Osteocyte (in vitro differentiated cells): Measurements from ENCODE around the gene HMG20A. TPM values are rescaled to one million over a fixed set of nuclear protein-coding genes. Genes with fewer than 3 reads are reported as not detected.

Source experiments
- DNase-seq: peaks from one replicate; pipeline ENCODE4 v3.0.0; 2021; ENCODE audit warnings: mixed read lengths; ENCODE audit not compliant: unreplicated experiment; ENCODE audit errors: extremely low spot score
- H3K27ac Mint-ChIP-seq: one replicate; pipeline ENCODE4 v1.8.0; 2021; ENCODE audit warnings: mild to moderate bottlenecking, mixed read lengths; ENCODE audit not compliant: unreplicated experiment
- H3K27me3 Mint-ChIP-seq: one replicate; pipeline ENCODE4 v1.8.0; 2021; ENCODE audit warnings: mixed read lengths; ENCODE audit not compliant: unreplicated experiment
- H3K36me3 Mint-ChIP-seq: one replicate; pipeline ENCODE4 v1.8.0; 2021; ENCODE audit warnings: mixed read lengths; ENCODE audit not compliant: unreplicated experiment
- H3K4me1 Mint-ChIP-seq: one replicate; pipeline ENCODE4 v1.8.0; 2021; ENCODE audit warnings: mixed read lengths; ENCODE audit not compliant: unreplicated experiment
- H3K4me3 Mint-ChIP-seq: one replicate; pipeline ENCODE4 v1.8.0; 2021; ENCODE audit warnings: mild to moderate bottlenecking, moderate library complexity, mixed read lengths; ENCODE audit not compliant: unreplicated experiment
- H3K9me3 Mint-ChIP-seq: one replicate; pipeline ENCODE4 v1.8.0; 2021; ENCODE audit warnings: mixed read lengths; ENCODE audit not compliant: unreplicated experiment
- total RNA-seq: library from RNA; stranded (reverse); gene quantifications from 2 replicates; pipeline ENCODE4 v1.2.1, GENCODE V29; 2021
- TF ChIP-seq, protein P1 (sequence below): fragments of 200-600 bp; sonication (generic); IDR thresholded peaks from 2 replicates; pipeline ENCODE4 v1.5.0; 2021; ENCODE audit warnings: antibody characterized with exemption, mild to moderate bottlenecking, moderate library complexity

Gene HMG20A
- total RNA-seq, 1 donor from 2014 or later, result 49.5 TPM

- DNase-seq, result no peak
- TF ChIP-seq, protein P1, sequence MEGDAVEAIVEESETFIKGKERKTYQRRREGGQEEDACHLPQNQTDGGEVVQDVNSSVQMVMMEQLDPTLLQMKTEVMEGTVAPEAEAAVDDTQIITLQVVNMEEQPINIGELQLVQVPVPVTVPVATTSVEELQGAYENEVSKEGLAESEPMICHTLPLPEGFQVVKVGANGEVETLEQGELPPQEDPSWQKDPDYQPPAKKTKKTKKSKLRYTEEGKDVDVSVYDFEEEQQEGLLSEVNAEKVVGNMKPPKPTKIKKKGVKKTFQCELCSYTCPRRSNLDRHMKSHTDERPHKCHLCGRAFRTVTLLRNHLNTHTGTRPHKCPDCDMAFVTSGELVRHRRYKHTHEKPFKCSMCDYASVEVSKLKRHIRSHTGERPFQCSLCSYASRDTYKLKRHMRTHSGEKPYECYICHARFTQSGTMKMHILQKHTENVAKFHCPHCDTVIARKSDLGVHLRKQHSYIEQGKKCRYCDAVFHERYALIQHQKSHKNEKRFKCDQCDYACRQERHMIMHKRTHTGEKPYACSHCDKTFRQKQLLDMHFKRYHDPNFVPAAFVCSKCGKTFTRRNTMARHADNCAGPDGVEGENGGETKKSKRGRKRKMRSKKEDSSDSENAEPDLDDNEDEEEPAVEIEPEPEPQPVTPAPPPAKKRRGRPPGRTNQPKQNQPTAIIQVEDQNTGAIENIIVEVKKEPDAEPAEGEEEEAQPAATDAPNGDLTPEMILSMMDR, result no peak
- peaks cover 6% of the 10 kb centered on the region for H3K36me3 Mint-ChIP-seq
- H3K27me3 Mint-ChIP-seq, result no peaks in the 10 kb centered on the region
- no peak overlapping the region for H3K4me3 Mint-ChIP-seq
- H3K4me1 Mint-ChIP-seq, result no peaks in the 10 kb centered on the region
- no peak overlapping the region for H3K27ac Mint-ChIP-seq
- no peaks in the 10 kb centered on the region for H3K9me3 Mint-ChIP-seq
Measured at GRCh38 chr15:77430213-77430612, 9.5 kb downstream of the HMG20A start.

DNA sequence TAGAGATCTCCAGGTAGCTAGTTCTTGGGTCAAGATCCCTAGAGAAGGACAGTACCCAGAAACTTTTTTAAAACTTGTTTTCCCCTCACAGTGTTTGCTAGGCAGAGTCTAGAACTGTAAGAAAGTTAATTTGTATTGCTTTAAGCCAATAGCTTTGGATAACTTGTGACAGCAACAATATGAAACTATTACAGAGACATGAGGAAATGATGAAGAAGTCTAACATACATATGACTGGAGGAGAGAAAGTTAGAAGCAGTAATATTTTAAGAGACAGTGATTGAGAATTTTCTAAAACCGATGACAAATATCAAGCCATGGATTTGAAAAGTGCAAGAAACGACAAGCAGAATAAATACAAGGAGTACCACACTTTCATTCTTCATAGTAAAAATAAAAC, 10.0 kb downstream of the HMG20A start:
- no peaks in the 10 kb centered on the region for H3K27me3 Mint-ChIP-seq
- peaks cover 6% of the 10 kb centered on the region for H3K36me3 Mint-ChIP-seq
- no peak for DNase-seq
- TF ChIP-seq, protein P1, result no peak
- H3K4me1 Mint-ChIP-seq, result no peaks in the 10 kb centered on the region
- H3K9me3 Mint-ChIP-seq, result no peaks in the 10 kb centered on the region
- no peak overlapping the region for H3K27ac Mint-ChIP-seq
- no peak overlapping the region for H3K4me3 Mint-ChIP-seq

GRCh38 chr15:77436822-77437221, 16.1 kb downstream of the HMG20A start:
- TF ChIP-seq, protein P1, result no peak
- peaks cover 6% of the 10 kb centered on the region for H3K36me3 Mint-ChIP-seq
- DNase-seq, result no peak
- H3K4me3 Mint-ChIP-seq, result no peak overlapping the region
- peaks cover 6% of the 10 kb centered on the region for H3K4me1 Mint-ChIP-seq
- no peak overlapping the region for H3K27ac Mint-ChIP-seq
- H3K27me3 Mint-ChIP-seq, result no peaks in the 10 kb centered on the region
- no peaks in the 10 kb centered on the region for H3K9me3 Mint-ChIP-seq

DNA sequence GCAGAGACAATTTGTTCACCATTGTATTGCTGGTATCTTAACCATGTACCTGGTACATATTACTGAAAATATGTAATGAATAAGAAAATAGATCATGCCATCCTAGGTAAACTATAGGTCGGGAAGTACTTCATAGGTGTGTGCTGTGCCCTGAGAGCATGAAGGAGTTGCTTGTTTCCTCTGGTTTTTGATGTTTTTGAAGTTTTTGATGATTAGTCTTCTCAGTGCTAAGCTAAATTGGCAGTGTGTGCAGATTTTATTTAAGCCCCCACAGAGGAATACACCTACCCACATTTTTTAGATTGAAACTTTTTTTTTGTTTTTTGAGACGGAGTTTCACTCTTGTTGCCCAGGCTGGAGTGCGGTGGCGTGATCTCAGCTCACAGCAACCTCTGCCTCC, 16.6 kb downstream of the HMG20A start:
- Mint-ChIP-seq H3K36me3 (peaks cover 5% of the 10 kb centered on the region), H3K27me3 (no peaks in the 10 kb centered on the region), H3K27ac (no peak overlapping the region), H3K9me3 (no peaks in the 10 kb centered on the region), H3K4me1 (peaks cover 8% of the 10 kb centered on the region), H3K4me3 (no peak overlapping the region)
- TF ChIP-seq, protein P1, result no peak
- no peak for DNase-seq

GRCh38 chr15:77440378-77440999, 19.8 kb downstream of the HMG20A start:
- Mint-ChIP-seq H3K4me3 (no peak overlapping the region), H3K27me3 (no peaks in the 10 kb centered on the region), H3K9me3 (no peaks in the 10 kb centered on the region), H3K27ac (no peak overlapping the region), H3K4me1 (peaks cover 10% of the 10 kb centered on the region), H3K36me3 (peaks cover 3% of the 10 kb centered on the region)
- DNase-seq, result no peak
- TF ChIP-seq, protein P1, result no peak
